BJ (cell line): ENCODE data around the gene CFAP91. TPM values are rescaled to one million over a fixed set of nuclear protein-coding genes. Genes with fewer than 3 reads are reported as not detected.

Experiments used
- CTCF ChIA-PET: fragments of 350-600 bp; formaldehyde crosslinking; extraction: SDS; loops from one replicate; lab custom pipeline; 2021; ENCODE audit warnings: antibody characterized with exemption, inconsistent platforms; lab: Yijun Ruan, JAX
- POLR2A ChIA-PET: fragments of 300-600 bp; sonication (Branson Sonifier 250); formaldehyde crosslinking; extraction: SDS; loops from one replicate; lab custom pipeline; 2021; ENCODE audit warnings: antibody characterized with exemption; lab: Charles Lee
- DNase-seq: peaks from one replicate; pipeline ENCODE4 v3.0.0-alpha.2; 2011; ENCODE audit warnings: low read depth
- H3K27me3 ChIP-seq: 2 replicates; pipeline ENCODE4 v1.6.0; 2011; ENCODE audit warnings: low read length; ENCODE audit not compliant: control insufficient read depth, insufficient read depth
- H3K36me3 ChIP-seq: 2 replicates; pipeline ENCODE4 v1.5.1; 2011; ENCODE audit warnings: low read length; ENCODE audit not compliant: control insufficient read depth, insufficient read depth
- H3K4me3 ChIP-seq: 2 replicates; pipeline ENCODE4 v1.5.1; 2011; ENCODE audit warnings: low read depth, mild to moderate bottlenecking, control low read depth, low read length
- CTCF ChIP-seq: IDR thresholded peaks from 2 replicates; pipeline ENCODE4 v1.5.1; 2011; ENCODE audit warnings: low read depth, mild to moderate bottlenecking, control low read depth, inconsistent platforms, low read length, moderate library complexity; ENCODE audit not compliant: insufficient read depth
- polyA plus RNA-seq: library from polyadenylated mRNA; depleted of rRNA; stranded (reverse); fragments of >200 nt; gene quantifications from 2 replicates; pipeline ENCODE4 v1.2.3, GENCODE V29; 2011

CFAP91 gene
- polyA plus RNA-seq, 1 experiment, result 0.16 TPM

GRCh38 chr3:119716998-119717397 is 14.2 kb downstream of the CFAP91 start:
- no peak for TF ChIP-seq CTCF
- Histone ChIP-seq H3K36me3 (no peaks in the 10 kb centered on the region), H3K4me3 (no peak overlapping the region), H3K27me3 (no peaks in the 10 kb centered on the region)
- DNase-seq, result no peak
- ChIA-PET CTCF (no interaction called here), POLR2A (no interaction called here)

- TF ChIP-seq CTCF, result no peak
Observed at GRCh38 chr3:119717520-119717919, 14.7 kb downstream of the CFAP91 start.

GRCh38 chr3:119723022-119723421 is 20.2 kb downstream of the CFAP91 start:
- Histone ChIP-seq H3K4me3 (no peak overlapping the region), H3K36me3 (no peaks in the 10 kb centered on the region), H3K27me3 (peaks cover 3% of the 10 kb centered on the region; the same call in 1 of the 2 replicates)
- ChIA-PET CTCF (interaction anchor here (1.1 kb wide), 1 partner anchor 9 kb away, joined by 3 read pairs; no protein-coding TSS in a partner anchor), POLR2A (interaction anchor here (0.5 kb wide), 1 partner anchor 11 kb away, joined by 3 read pairs; no protein-coding TSS in a partner anchor)
- no peak for TF ChIP-seq CTCF
- no peak for DNase-seq

More at GRCh38 chr3:119717520-119717919, 14.7 kb downstream of the CFAP91 start:
- ChIA-PET POLR2A (no interaction called here), CTCF (no interaction called here)
- Histone ChIP-seq H3K36me3 (no peaks in the 10 kb centered on the region), H3K4me3 (no peak overlapping the region), H3K27me3 (no peaks in the 10 kb centered on the region)
- DNase-seq, result no peak

GRCh38 chr3:119726909-119727308 is 24.1 kb downstream of the CFAP91 start:
- no peak for DNase-seq
- no peak overlapping the region for H3K4me3 ChIP-seq
- no peak for TF ChIP-seq CTCF
- H3K36me3 ChIP-seq, result no peaks in the 10 kb centered on the region
- H3K27me3 ChIP-seq, result peaks cover 5% of the 10 kb centered on the region; the same call in 1 of the 2 replicates
- POLR2A ChIA-PET, result no interaction called here
- CTCF ChIA-PET, result no interaction called here

GRCh38 chr3:119729996-119730395 is 27.2 kb downstream of the CFAP91 start:
- CTCF ChIA-PET, result interaction anchor here (1.6 kb wide), 1 partner anchor 8 kb away, joined by 4 read pairs; no protein-coding TSS in a partner anchor
- TF ChIP-seq CTCF, result no peak

More at GRCh38 chr3:119729996-119730395, 27.2 kb downstream of the CFAP91 start:
- DNase-seq, result no peak
- POLR2A ChIA-PET, result no interaction called here
- no peaks in the 10 kb centered on the region for H3K36me3 ChIP-seq
- peaks cover 5% of the 10 kb centered on the region; the same call in 1 of the 2 replicates for H3K27me3 ChIP-seq
- H3K4me3 ChIP-seq, result no peak overlapping the region
